HL-60 (cell line): ENCODE results near the gene AKR1B1.

Experiments
- POLR2AphosphoS5 ChIP-seq: IDR thresholded peaks from 2 replicates; pipeline ENCODE4 v1.6.1; 2012; ENCODE audit warnings: low read depth
- TF ChIP-seq, protein P1 (sequence below): IDR thresholded peaks from one replicate; pipeline ENCODE4 v1.5.1; 2011; ENCODE audit warnings: low read length, control low read depth, inconsistent platforms; ENCODE audit not compliant: insufficient read depth

DNA sequence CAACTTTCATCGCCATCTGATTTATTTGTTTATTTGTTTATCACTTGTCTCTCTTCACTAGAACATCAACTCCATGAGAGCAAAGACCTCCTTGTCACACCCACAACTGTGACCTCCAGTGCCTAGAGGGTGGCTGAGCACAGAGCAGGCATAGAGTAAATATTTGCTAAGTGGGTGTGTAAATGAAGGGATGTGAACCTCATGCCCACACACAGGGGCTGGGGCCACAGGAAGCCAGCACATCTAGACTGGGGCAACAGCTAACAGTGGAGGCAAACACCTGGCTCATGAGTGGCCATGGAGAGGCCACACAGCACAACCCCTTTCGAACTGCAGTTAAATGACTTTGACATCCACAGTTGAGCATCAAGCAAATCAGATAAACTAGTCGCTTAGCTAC lies 39.8 kb downstream of the AKR1B1 start:
- TF ChIP-seq, protein P1, sequence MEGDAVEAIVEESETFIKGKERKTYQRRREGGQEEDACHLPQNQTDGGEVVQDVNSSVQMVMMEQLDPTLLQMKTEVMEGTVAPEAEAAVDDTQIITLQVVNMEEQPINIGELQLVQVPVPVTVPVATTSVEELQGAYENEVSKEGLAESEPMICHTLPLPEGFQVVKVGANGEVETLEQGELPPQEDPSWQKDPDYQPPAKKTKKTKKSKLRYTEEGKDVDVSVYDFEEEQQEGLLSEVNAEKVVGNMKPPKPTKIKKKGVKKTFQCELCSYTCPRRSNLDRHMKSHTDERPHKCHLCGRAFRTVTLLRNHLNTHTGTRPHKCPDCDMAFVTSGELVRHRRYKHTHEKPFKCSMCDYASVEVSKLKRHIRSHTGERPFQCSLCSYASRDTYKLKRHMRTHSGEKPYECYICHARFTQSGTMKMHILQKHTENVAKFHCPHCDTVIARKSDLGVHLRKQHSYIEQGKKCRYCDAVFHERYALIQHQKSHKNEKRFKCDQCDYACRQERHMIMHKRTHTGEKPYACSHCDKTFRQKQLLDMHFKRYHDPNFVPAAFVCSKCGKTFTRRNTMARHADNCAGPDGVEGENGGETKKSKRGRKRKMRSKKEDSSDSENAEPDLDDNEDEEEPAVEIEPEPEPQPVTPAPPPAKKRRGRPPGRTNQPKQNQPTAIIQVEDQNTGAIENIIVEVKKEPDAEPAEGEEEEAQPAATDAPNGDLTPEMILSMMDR, result no peak
- TF ChIP-seq POLR2AphosphoS5, result no peak
